ENCODE measurements around the gene MAGI2. TPM values are rescaled to one million over a fixed set of nuclear protein-coding genes. Genes with fewer than 3 reads are reported as not detected.
A peak's percentile ranks its signal among the peaks of the same experiment; 100 is the strongest.

Gene MAGI2
- polyA plus RNA-seq, 1 experiment = 0.81 TPM

GRCh38 chr7:78939669-78940068, 513.8 kb downstream of the MAGI2 start:
- no peaks in the 10 kb centered on the region for H3K27me3 ChIP-seq (ENCODE audit: control insufficient read depth, insufficient read depth, low read length)
- no peak for DNase-seq (ENCODE audit: low read depth)
- POLR2A ChIA-PET = no interaction called here
- CTCF ChIA-PET = interaction anchor here (0.6 kb wide), 1 partner anchor 8 kb away, joined by 3 read pairs; no protein-coding TSS in a partner anchor
- no peak overlapping the region for H3K4me3 ChIP-seq (ENCODE audit: low read depth, low read length)
- no peak for TF ChIP-seq CTCF (IDR thresholded peaks at IDR 0.05; ENCODE audit: insufficient read depth, low read depth, low read length)
- H3K36me3 ChIP-seq (ENCODE audit: control insufficient read depth, insufficient read depth, low read length) = no peaks in the 10 kb centered on the region

GRCh38 chr7:78924581-78924980, 528.9 kb downstream of the MAGI2 start:
- no peak for DNase-seq (ENCODE audit: low read depth)
- no peaks in the 10 kb centered on the region for H3K36me3 ChIP-seq (ENCODE audit: control insufficient read depth, insufficient read depth, low read length)
- TF ChIP-seq CTCF (IDR thresholded peaks at IDR 0.05; ENCODE audit: insufficient read depth, low read depth, low read length) = peak; percentile 31; the same call in 1 of the 2 replicates
- CTCF ChIA-PET = interaction anchor here (0.7 to 1.3 kb wide), 3 partner anchors 251 to 989 kb away, joined by 3 read pairs; no protein-coding TSS in a partner anchor
- no peaks in the 10 kb centered on the region for H3K27me3 ChIP-seq (ENCODE audit: control insufficient read depth, insufficient read depth, low read length)
- POLR2A ChIA-PET = no interaction called here
- H3K4me3 ChIP-seq (ENCODE audit: low read depth, low read length) = no peak overlapping the region

GRCh38 chr7:78912781-78913180, 540.7 kb downstream of the MAGI2 start:
- no peak for TF ChIP-seq CTCF (IDR thresholded peaks at IDR 0.05; ENCODE audit: insufficient read depth, low read depth, low read length)
- no peak overlapping the region for H3K4me3 ChIP-seq (ENCODE audit: low read depth, low read length)
- no peaks in the 10 kb centered on the region for H3K27me3 ChIP-seq (ENCODE audit: control insufficient read depth, insufficient read depth, low read length)
- ChIA-PET CTCF (no interaction called here), POLR2A (no interaction called here)
- H3K36me3 ChIP-seq (ENCODE audit: control insufficient read depth, insufficient read depth, low read length) = no peaks in the 10 kb centered on the region
- no peak for DNase-seq (ENCODE audit: low read depth)

GRCh38 chr7:78906735-78907134, 546.7 kb downstream of the MAGI2 start:
- ChIA-PET CTCF (interaction anchor here (0.6 to 0.8 kb wide), 2 partner anchors 43 to 56 kb away, joined by 3 read pairs; no protein-coding TSS in a partner anchor), POLR2A (no interaction called here)
- H3K4me3 ChIP-seq (ENCODE audit: low read depth, low read length) = no peak overlapping the region
- DNase-seq (ENCODE audit: low read depth) = no peak
- no peak for TF ChIP-seq CTCF (IDR thresholded peaks at IDR 0.05; ENCODE audit: insufficient read depth, low read depth, low read length)
- no peaks in the 10 kb centered on the region for H3K36me3 ChIP-seq (ENCODE audit: control insufficient read depth, insufficient read depth, low read length)
- no peaks in the 10 kb centered on the region for H3K27me3 ChIP-seq (ENCODE audit: control insufficient read depth, insufficient read depth, low read length)

GRCh38 chr7:78905436-78905835, 548.0 kb downstream of the MAGI2 start:
- TF ChIP-seq CTCF (IDR thresholded peaks at IDR 0.05; ENCODE audit: insufficient read depth, low read depth, low read length) = no peak
- ChIA-PET CTCF (interaction anchor here (0.6 kb wide), 1 partner anchor 210 kb away, joined by 3 read pairs; no protein-coding TSS in a partner anchor), POLR2A (no interaction called here)
- Histone ChIP-seq H3K36me3 (ENCODE audit: control insufficient read depth, insufficient read depth, low read length) (no peaks in the 10 kb centered on the region), H3K27me3 (ENCODE audit: control insufficient read depth, insufficient read depth, low read length) (no peaks in the 10 kb centered on the region), H3K4me3 (ENCODE audit: low read depth, low read length) (no peak overlapping the region)
- no peak for DNase-seq (ENCODE audit: low read depth)

Data from BJ (cell line).